DOHH2 (cell line): ENCODE results near the gene DLEC1.

ENCODE experiments used
- EZH2phosphoT487 ChIP-seq: fragments of 200-600 bp; sonication (generic); IDR thresholded peaks from 2 replicates; pipeline ENCODE4 v1.6.1; 2017; ENCODE audit warnings: borderline replicate concordance, mild to moderate bottlenecking, antibody characterized with exemption, low read length, moderate library complexity, mixed read lengths
- TF ChIP-seq, protein P1 (sequence below): fragments of 200-600 bp; sonication (generic); IDR thresholded peaks from one replicate; pipeline ENCODE4 v1.5.1; 2014; ENCODE audit warnings: antibody characterized with exemption, mild to moderate bottlenecking, low read depth, low read length; ENCODE audit not compliant: poor library complexity, severe bottlenecking

DNA sequence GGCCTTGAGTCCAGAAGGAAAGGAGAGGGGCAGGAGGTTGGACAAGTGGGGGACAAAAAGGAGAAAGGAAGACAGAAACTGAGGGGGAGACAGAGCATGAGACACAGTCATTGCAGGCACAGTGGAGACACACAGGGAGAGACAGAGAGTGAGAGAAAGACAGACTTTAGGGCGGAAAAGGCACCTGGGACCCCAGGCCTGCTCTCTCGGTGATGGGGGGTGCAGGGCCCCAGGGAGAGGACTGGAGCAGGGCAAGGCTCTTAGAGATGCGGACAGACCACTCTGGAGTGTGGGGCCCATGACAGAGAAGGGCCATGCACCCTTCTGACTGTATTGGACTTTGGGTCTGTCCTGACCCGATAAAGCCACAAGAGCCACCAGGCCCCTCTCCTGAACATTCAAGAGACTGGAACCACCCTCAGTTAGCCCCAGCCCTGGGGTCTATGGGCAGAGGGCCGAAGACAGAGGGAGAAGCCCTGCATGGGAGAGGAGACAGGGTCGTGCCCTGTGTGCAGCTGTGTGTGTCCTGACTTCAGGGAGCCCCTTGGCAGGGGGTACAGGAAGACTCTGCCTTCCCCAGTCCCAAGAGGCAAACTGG, 22.1 kb upstream of the DLEC1 start:
- TF ChIP-seq, protein P1, sequence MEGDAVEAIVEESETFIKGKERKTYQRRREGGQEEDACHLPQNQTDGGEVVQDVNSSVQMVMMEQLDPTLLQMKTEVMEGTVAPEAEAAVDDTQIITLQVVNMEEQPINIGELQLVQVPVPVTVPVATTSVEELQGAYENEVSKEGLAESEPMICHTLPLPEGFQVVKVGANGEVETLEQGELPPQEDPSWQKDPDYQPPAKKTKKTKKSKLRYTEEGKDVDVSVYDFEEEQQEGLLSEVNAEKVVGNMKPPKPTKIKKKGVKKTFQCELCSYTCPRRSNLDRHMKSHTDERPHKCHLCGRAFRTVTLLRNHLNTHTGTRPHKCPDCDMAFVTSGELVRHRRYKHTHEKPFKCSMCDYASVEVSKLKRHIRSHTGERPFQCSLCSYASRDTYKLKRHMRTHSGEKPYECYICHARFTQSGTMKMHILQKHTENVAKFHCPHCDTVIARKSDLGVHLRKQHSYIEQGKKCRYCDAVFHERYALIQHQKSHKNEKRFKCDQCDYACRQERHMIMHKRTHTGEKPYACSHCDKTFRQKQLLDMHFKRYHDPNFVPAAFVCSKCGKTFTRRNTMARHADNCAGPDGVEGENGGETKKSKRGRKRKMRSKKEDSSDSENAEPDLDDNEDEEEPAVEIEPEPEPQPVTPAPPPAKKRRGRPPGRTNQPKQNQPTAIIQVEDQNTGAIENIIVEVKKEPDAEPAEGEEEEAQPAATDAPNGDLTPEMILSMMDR, result no peak
- TF ChIP-seq EZH2phosphoT487, result no peak
